Astrocyte (in vitro differentiated cells and primary cell): ENCODE measurements around the gene PRR16. TPM values are rescaled to one million over a fixed set of nuclear protein-coding genes. Genes with fewer than 3 reads are reported as not detected.

ENCODE experiments used
- DNase-seq: peaks from one replicate; pipeline ENCODE4 v3.0.0-alpha.2; 2010; ENCODE audit warnings: low read depth
- FAIRE-seq: peaks from 2 replicates; lab custom pipeline; 2011; peaks lifted over from hg19 to GRCh38; lab: Jason Lieb, UNC
- H2AFZ ChIP-seq: 2 replicates; pipeline ENCODE4 v1.6.0; 2012; ENCODE audit warnings: low read depth, low read length, inconsistent platforms
- H3K27ac ChIP-seq: 2 replicates; pipeline ENCODE4 v1.5.1; 2011; ENCODE audit warnings: low read depth, low read length, inconsistent platforms
- H3K27me3 ChIP-seq: 2 replicates; pipeline ENCODE4 v1.6.0; 2011; ENCODE audit warnings: low read length, inconsistent platforms; ENCODE audit not compliant: insufficient read depth
- H3K36me3 ChIP-seq: 2 replicates; pipeline ENCODE4 v1.5.1; 2011; ENCODE audit warnings: low read length, inconsistent platforms; ENCODE audit not compliant: insufficient read depth
- H3K4me1 ChIP-seq: 2 replicates; pipeline ENCODE4 v1.5.1; 2011; ENCODE audit warnings: low read length, inconsistent platforms; ENCODE audit not compliant: insufficient read depth
- H3K4me2 ChIP-seq: 2 replicates; pipeline ENCODE4 v1.6.0; 2012; ENCODE audit warnings: low read length, inconsistent platforms
- H3K4me3 ChIP-seq: 2 replicates; pipeline ENCODE4 v1.5.1; 2011; ENCODE audit warnings: low read depth, mild to moderate bottlenecking, low read length, inconsistent platforms; ENCODE audit not compliant: insufficient read depth
- H3K79me2 ChIP-seq: 2 replicates; pipeline ENCODE4 v1.6.0; 2012; ENCODE audit warnings: mild to moderate bottlenecking, low read length, inconsistent platforms; ENCODE audit not compliant: insufficient read depth
- H3K9ac ChIP-seq: 2 replicates; pipeline ENCODE4 v1.6.0; 2012; ENCODE audit warnings: mild to moderate bottlenecking, low read length, inconsistent platforms
- H3K9me3 ChIP-seq: 2 replicates; pipeline ENCODE4 v1.5.1; 2012; ENCODE audit warnings: low read depth, mild to moderate bottlenecking, low read length, inconsistent platforms; ENCODE audit not compliant: insufficient read depth
- H4K20me1 ChIP-seq: 2 replicates; pipeline ENCODE4 v1.6.0; 2012; ENCODE audit warnings: low read length, inconsistent platforms; ENCODE audit not compliant: insufficient read depth
- H3K27ac Mint-ChIP-seq: one replicate; pipeline ENCODE4 v1.8.0; 2021; ENCODE audit warnings: mild to moderate bottlenecking, mixed read lengths; ENCODE audit not compliant: unreplicated experiment
- H3K27me3 Mint-ChIP-seq: one replicate; pipeline ENCODE4 v1.8.0; 2021; ENCODE audit warnings: low read depth, mixed read lengths; ENCODE audit not compliant: unreplicated experiment
- H3K36me3 Mint-ChIP-seq: one replicate; pipeline ENCODE4 v1.8.0; 2021; ENCODE audit warnings: low read depth, mixed read lengths; ENCODE audit not compliant: unreplicated experiment
- H3K4me1 Mint-ChIP-seq: one replicate; pipeline ENCODE4 v1.8.0; 2021; ENCODE audit warnings: low read depth, mixed read lengths; ENCODE audit not compliant: unreplicated experiment
- H3K4me3 Mint-ChIP-seq: one replicate; pipeline ENCODE4 v1.8.0; 2021; ENCODE audit warnings: mild to moderate bottlenecking, moderate library complexity, mixed read lengths; ENCODE audit not compliant: unreplicated experiment
- H3K9me3 Mint-ChIP-seq: one replicate; pipeline ENCODE4 v1.8.0; 2021; ENCODE audit warnings: mild to moderate bottlenecking, mixed read lengths; ENCODE audit not compliant: unreplicated experiment
- EZH2 ChIP-seq: IDR thresholded peaks from 2 replicates; pipeline ENCODE4 v1.6.1; 2012; ENCODE audit warnings: mild to moderate bottlenecking, low read length, inconsistent platforms; ENCODE audit not compliant: insufficient read depth
- total RNA-seq: library from RNA; stranded (reverse); gene quantifications from 2 replicates; pipeline ENCODE4 v1.2.1, GENCODE V29; 2021
- TF ChIP-seq, protein P1 (sequence below): IDR thresholded peaks from 2 replicates; pipeline ENCODE4 v1.5.1; 2011; ENCODE audit warnings: low read depth, mild to moderate bottlenecking, inconsistent platforms, low read length, moderate library complexity; ENCODE audit not compliant: insufficient read depth

PRR16 gene
- total RNA-seq, 1 donor from 2014 or later: 9.1 TPM

DNA sequence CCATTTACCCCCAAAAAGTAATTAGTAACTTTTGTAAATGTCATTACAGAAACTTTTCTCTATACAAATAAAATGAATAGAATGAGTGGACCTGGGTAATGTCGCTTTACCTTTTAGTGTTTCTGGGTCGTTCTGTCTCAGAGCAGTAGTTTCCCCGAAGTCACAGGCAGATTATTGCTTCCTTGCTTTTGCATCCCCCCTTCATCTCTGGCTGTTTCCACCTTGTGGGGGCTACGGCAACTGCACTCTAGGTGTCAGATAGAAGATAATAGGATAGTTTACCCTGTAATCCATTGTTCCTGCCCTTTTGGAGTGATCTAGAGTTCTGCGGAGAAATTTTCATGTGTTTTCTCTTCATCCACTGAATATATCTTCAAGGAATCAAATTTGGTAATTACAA, 68.7 kb downstream of the PRR16 start:
- FAIRE-seq: no peak
- Mint-ChIP-seq H3K27ac (no peak overlapping the region), H3K9me3 (no peaks in the 10 kb centered on the region), H3K4me1 (peaks cover 6% of the 10 kb centered on the region), H3K36me3 (no peaks in the 10 kb centered on the region), H3K27me3 (no peaks in the 10 kb centered on the region), H3K4me3 (no peak overlapping the region)
- H3K79me2 ChIP-seq: peaks cover 11% of the 10 kb centered on the region
- no peak overlapping the region for H2AFZ ChIP-seq
- H4K20me1 ChIP-seq: no peaks in the 10 kb centered on the region
- H3K9me3 ChIP-seq: no peaks in the 10 kb centered on the region
- H3K9ac ChIP-seq: no peak overlapping the region
- no peak overlapping the region for H3K4me2 ChIP-seq
- no peaks in the 10 kb centered on the region for H3K27me3 ChIP-seq
- TF ChIP-seq, protein P1, sequence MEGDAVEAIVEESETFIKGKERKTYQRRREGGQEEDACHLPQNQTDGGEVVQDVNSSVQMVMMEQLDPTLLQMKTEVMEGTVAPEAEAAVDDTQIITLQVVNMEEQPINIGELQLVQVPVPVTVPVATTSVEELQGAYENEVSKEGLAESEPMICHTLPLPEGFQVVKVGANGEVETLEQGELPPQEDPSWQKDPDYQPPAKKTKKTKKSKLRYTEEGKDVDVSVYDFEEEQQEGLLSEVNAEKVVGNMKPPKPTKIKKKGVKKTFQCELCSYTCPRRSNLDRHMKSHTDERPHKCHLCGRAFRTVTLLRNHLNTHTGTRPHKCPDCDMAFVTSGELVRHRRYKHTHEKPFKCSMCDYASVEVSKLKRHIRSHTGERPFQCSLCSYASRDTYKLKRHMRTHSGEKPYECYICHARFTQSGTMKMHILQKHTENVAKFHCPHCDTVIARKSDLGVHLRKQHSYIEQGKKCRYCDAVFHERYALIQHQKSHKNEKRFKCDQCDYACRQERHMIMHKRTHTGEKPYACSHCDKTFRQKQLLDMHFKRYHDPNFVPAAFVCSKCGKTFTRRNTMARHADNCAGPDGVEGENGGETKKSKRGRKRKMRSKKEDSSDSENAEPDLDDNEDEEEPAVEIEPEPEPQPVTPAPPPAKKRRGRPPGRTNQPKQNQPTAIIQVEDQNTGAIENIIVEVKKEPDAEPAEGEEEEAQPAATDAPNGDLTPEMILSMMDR: peak; percentile 35
- TF ChIP-seq EZH2: no peak
- H3K36me3 ChIP-seq: no peaks in the 10 kb centered on the region
- H3K4me1 ChIP-seq: no peaks in the 10 kb centered on the region
- DNase-seq: no peak
- H3K27ac ChIP-seq: no peak overlapping the region
- H3K4me3 ChIP-seq: no peak overlapping the region

DNA sequence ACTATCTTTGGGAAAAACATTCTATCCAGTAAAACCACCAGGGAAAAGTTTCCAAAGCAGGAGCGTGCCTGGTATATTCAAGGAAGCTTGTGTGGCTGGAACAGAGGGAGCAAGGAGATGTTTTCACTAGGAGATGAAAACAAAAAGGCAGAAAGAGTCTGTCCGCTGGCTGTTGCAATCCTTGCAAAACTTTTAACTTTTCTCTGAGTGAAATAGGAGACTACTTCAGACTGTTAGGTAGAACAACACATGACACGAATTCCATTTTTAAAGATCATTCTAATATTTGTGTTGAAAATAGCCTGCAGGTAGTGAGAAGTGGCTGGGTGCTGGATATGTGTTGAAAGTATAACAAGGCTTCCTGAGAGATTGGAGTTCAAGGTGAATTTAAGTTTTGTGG, 69.5 kb downstream of the PRR16 start:
- H3K4me1 ChIP-seq: peaks cover 4% of the 10 kb centered on the region
- H3K9me3 ChIP-seq: no peaks in the 10 kb centered on the region
- H4K20me1 ChIP-seq: no peaks in the 10 kb centered on the region
- Mint-ChIP-seq H3K9me3 (no peaks in the 10 kb centered on the region), H3K4me3 (no peak overlapping the region), H3K36me3 (no peaks in the 10 kb centered on the region), H3K27ac (no peak overlapping the region), H3K4me1 (peaks cover 6% of the 10 kb centered on the region), H3K27me3 (no peaks in the 10 kb centered on the region)
- peaks cover 11% of the 10 kb centered on the region for H3K79me2 ChIP-seq
- H3K4me2 ChIP-seq: no peak overlapping the region
- H3K9ac ChIP-seq: no peak overlapping the region
- no peak for TF ChIP-seq EZH2
- no peak overlapping the region for H3K27ac ChIP-seq
- no peak overlapping the region for H3K4me3 ChIP-seq
- H2AFZ ChIP-seq: no peak overlapping the region
- no peaks in the 10 kb centered on the region for H3K27me3 ChIP-seq
- H3K36me3 ChIP-seq: no peaks in the 10 kb centered on the region
- FAIRE-seq (no peak), DNase-seq (no peak)

DNA sequence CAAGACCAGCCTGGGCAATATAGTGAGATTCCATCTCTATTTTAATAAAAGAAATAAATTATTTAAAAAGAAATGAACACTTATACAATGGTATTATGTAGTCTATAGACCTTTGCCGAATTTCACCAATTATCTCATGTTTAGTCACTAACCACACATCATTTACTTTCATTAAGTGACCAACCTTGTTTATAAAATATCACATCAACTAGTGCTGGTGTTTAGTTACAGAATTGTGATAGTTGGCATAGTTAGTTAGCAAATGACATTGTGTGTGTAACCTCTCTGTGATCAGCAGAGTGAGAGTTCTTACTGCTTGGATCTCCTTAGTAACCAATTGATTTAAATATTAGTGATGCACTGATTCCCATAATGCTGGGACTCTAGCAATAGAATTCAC, 71.8 kb downstream of the PRR16 start:
- H3K4me3 Mint-ChIP-seq: no peak overlapping the region

More for the DNA sequence above, 71.8 kb downstream of the PRR16 start:
- Histone ChIP-seq H3K4me3 (no peak overlapping the region), H3K4me2 (no peak overlapping the region), H3K9me3 (no peaks in the 10 kb centered on the region), H3K36me3 (no peaks in the 10 kb centered on the region), H3K27ac (no peak overlapping the region), H3K79me2 (peaks cover 21% of the 10 kb centered on the region), H3K9ac (no peak overlapping the region), H2AFZ (no peak overlapping the region), H3K4me1 (peaks cover 13% of the 10 kb centered on the region), H3K27me3 (no peaks in the 10 kb centered on the region), H4K20me1 (no peaks in the 10 kb centered on the region)
- H3K27me3 Mint-ChIP-seq: no peaks in the 10 kb centered on the region
- no peaks in the 10 kb centered on the region for H3K9me3 Mint-ChIP-seq
- TF ChIP-seq, protein P1: no peak
- no peak for TF ChIP-seq EZH2
- peaks cover 15% of the 10 kb centered on the region for H3K4me1 Mint-ChIP-seq
- no peak overlapping the region for H3K27ac Mint-ChIP-seq
- FAIRE-seq: no peak
- peak; percentile 50 for DNase-seq
- no peaks in the 10 kb centered on the region for H3K36me3 Mint-ChIP-seq
